K562 treated with DMSO at 1 percent for 48 hours (cell line): Measurements from ENCODE around the gene BCL2L1. TPM values are rescaled to one million over a fixed set of nuclear protein-coding genes. Genes with fewer than 3 reads are reported as not detected.

Source experiments
- total RNA-seq: library from RNA; unstranded; fragments of 300-600 nt; gene quantifications from 2 replicates; pipeline ENCODE4 v1.2.3, GENCODE V29; 2022; ENCODE audit warnings: low replicate concordance; ENCODE audit errors: extremely low read depth

BCL2L1 gene
- not detected in 2 replicates for total RNA-seq

GRCh38 chr20:31722257-31723068, at the start of gene BCL2L1:
Gene BCL2L1, minus strand, starts transcription at chr20:31722868. Its CDS starts 650 bp downstream, at chr20:31722218.

GRCh38 chr20:31738729-31739549, 16.3 kb upstream of the BCL2L1 start, which contains the start of gene TPX2:
Gene TPX2, plus strand, starts transcription at chr20:31739290. Its CDS starts 18,187 bp downstream, at chr20:31757477.

GRCh38 chr20:31637660-31638059, 85.0 kb downstream of the BCL2L1 start, which contains the start of gene COX4I2:
Gene COX4I2, plus strand, starts transcription at chr20:31637912. Its CDS starts 1,106 bp downstream, at chr20:31639018.

Other genes starting within 250 kb of the BCL2L1 start
- gene DEFB124, start 247.7 kb downstream of the BCL2L1 start, total RNA-seq: not detected in 2 replicates
- not detected in 2 replicates for gene REM1, start 247.6 kb downstream of the BCL2L1 start, total RNA-seq
- gene HM13, start 208.4 kb downstream of the BCL2L1 start, total RNA-seq: not detected in 2 replicates
- gene ID1, start 117.6 kb downstream of the BCL2L1 start, total RNA-seq: not detected in 2 replicates
- not detected in 2 replicates for gene COX4I2, start 85.0 kb downstream of the BCL2L1 start, total RNA-seq
- 210 TPM in 1 of 2 replicates, not detected in the other for gene TPX2, start 16.4 kb upstream of the BCL2L1 start, total RNA-seq
- not detected in 2 replicates for gene MYLK2, start 96.5 kb upstream of the BCL2L1 start, total RNA-seq
- gene FOXS1, start 122.7 kb upstream of the BCL2L1 start, total RNA-seq: not detected in 2 replicates
- not detected in 2 replicates for gene DUSP15, start 147.7 kb upstream of the BCL2L1 start, total RNA-seq
- not detected in 2 replicates for gene TTLL9, start 147.8 kb upstream of the BCL2L1 start, total RNA-seq
- gene PDRG1, start 229.2 kb upstream of the BCL2L1 start, total RNA-seq: not detected in 2 replicates
- not detected in 2 replicates for gene XKR7, start 245.3 kb upstream of the BCL2L1 start, total RNA-seq